GM21526 (cell line): ENCODE data around the gene HBD.

Source experiments
- ATAC-seq: cut with Tn5 transposase; IDR thresholded peaks from one replicate; pipeline ENCODE4 v1.9.1; 2021; ENCODE audit warnings: moderate library complexity; ENCODE audit not compliant: unreplicated experiment, low FRiP score

Gene HBD

GRCh38 chr11:5235364-5236095, 1.2 kb upstream of the HBD start:
- ATAC-seq: no peak

- no peak for ATAC-seq
Measured at GRCh38 chr11:5233307-5233706, 976 bp downstream of the HBD start.

GRCh38 chr11:5232821-5233220, 1.5 kb downstream of the HBD start:
- ATAC-seq: no peak

DNA sequence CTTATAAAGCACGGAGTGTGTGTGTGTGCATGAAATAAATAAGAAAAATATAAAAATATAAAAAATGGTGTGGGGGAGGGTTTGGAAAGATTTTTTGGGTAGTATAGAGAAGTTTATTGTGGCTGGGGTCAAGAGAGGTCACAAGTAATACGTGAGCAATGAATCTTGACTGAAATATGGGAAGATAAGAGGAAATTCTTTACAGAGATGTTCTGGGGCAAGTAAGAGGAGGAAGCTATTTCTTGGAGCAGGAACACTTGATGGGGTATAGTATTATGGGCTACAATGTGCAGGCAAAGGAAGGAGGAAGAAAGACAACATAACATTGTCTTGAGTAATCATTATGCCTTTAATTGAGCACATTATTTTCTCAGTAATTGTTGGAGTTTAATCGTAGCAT, 2.1 kb downstream of the HBD start:
- ATAC-seq: no peak

DNA sequence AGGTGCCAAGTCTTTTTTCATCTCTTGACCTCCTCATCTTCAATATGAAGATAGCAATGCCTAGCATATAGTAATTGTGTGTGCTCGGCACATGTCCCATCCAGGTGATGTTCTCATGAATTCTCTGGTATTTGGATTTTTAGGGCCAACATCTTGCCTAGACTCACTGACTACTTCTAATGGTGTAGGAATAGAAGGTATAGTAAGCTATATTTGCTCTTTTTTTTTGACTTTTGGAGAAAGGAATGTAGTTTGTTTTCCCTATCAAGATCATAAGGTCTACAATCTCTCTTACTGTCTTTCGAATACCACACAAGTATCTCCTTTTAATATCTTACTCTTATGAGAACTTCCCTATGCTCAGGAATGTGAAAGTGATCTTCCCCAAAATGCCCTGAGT, 3.2 kb downstream of the HBD start:
- ATAC-seq: no peak

DNA sequence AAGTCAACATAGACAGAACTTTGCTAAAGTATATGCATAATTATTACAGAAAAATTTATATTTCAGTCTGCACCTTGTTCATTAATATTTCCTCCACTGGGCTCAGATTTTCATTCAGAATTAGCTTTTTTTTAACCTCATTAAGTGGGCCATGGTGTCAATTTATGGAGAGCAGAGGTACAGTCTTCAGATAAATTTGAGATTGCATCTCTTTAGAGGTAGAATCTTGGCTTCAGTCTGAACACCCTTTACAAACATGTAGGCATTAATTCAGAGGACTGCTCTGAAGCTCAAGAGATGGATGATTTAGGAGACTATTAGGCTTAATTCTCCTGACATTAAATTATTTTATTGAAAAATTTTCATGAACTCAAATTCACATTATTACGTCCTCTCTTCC, 4.0 kb downstream of the HBD start:
- ATAC-seq: no peak

DNA sequence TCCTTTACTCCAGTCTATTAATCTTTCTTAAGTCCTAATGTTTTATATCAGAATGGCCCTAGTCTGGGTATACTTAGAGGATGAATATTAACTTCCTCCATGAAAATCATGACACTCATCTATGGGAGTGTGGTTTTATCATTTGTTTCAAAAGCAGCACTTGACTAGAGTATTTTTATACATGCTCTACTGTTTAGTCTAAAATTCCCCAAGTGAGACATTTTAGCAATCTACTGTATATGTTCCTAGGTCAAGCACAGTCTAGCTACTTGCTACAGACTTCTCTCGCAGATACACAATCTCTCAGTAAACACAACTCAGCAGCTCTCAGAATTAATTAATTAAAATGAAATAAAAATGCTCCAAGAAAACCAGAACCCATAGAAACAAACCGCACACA, 4.5 kb downstream of the HBD start:
- ATAC-seq: no peak

DNA sequence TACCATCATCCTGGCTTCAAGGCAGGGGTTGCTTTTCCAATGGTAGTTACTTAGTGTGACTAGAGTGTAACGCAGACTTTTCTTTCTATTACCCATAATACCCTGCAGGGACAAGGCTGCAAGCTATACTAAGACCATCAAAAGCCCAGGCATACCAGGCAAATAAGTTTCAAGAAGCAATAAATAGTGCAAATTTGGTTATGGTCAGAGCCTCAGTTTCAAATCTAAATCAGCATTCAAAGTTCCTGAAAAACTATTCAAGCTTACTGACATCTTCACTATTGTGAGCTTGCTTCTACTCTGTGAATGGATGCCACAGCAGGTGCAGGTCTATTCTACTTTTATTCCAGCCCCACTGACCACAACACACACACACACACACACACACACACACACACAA, 4.9 kb downstream of the HBD start:
- no peak for ATAC-seq

DNA sequence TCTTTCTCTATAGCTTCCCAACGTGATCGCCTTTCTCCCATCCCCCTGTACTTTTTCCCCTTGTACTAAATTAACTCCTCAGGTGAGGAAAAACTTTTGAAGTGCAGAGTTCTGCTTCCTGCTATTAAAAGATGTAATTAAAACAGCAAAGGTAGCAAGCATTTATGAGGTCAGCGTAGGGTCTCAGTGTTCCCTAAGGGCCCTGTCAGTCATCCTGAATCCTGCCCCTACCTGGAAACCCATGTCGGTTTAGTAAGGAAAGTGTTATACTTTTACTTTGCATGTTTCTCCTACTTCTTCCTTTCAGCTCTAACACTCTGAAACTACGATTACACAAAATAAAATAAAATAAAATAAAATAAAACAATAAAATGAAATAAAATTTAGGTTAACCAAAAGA, 6.2 kb downstream of the HBD start:
- no peak for ATAC-seq

DNA sequence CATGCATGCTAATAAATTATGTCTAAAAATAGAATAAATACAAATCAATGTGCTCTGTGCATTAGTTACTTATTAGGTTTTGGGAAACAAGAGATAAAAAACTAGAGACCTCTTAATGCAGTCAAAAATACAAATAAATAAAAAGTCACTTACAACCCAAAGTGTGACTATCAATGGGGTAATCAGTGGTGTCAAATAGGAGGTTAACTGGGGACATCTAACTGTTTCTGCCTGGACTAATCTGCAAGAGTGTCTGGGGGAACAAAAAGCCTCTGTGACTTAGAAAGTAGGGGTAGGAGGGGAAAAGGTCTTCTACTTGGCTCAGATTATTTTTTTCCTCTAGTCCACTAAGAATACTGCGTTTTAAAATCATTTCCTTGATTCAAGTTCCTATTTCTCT, 6.6 kb downstream of the HBD start:
- no peak for ATAC-seq

DNA sequence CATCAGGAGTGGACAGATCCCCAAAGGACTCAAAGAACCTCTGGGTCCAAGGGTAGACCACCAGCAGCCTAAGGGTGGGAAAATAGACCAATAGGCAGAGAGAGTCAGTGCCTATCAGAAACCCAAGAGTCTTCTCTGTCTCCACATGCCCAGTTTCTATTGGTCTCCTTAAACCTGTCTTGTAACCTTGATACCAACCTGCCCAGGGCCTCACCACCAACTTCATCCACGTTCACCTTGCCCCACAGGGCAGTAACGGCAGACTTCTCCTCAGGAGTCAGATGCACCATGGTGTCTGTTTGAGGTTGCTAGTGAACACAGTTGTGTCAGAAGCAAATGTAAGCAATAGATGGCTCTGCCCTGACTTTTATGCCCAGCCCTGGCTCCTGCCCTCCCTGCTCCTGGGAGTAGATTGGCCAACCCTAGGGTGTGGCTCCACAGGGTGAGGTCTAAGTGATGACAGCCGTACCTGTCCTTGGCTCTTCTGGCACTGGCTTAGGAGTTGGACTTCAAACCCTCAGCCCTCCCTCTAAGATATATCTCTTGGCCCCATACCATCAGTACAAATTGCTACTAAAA, 7.5 kb downstream of the HBD start, which contains the start of gene HBB:
HBB (minus strand) TSS at position 340 of the 579 bp plus-strand sequence; CDS start at position 290, 50 bp downstream.
- ATAC-seq: no peak

- ATAC-seq: no peak
Measured at GRCh38 chr11:5225480-5225871, 8.8 kb downstream of the HBD start.

DNA sequence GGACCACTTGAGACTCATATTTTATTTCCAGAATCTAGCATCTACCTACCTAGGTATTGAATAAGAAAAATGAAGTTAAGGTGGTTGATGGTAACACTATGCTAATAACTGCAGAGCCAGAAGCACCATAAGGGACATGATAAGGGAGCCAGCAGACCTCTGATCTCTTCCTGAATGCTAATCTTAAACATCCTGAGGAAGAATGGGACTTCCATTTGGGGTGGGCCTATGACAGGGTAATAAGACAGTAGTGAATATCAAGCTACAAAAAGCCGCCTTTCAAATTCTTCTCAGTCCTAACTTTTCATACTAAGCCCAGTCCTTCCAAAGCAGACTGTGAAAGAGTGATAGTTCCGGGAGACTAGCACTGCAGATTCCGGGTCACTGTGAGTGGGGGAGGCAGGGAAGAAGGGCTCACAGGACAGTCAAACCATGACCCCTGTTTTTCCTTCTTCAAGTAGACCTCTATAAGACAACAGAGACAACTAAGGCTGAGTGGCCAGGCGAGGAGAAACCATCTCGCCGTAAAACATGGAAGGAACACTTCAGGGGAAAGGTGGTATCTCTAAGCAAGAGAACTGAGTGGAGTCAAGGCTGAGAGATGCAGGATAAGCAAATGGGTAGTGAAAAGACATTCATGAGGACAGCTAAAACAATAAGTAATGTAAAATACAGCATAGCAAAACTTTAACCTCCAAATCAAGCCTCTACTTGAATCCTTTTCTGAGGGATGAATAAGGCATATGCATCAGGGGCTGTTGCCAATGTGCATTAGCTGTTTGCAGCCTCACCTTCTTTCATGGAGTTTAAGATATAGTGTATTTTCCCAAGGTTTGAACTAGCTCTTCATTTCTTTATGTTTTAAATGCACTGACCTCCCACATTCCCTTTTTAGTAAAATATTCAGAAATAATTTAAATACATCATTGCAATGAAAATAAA, 9.5 kb downstream of the HBD start:
- no peak for ATAC-seq

GRCh38 chr11:5223686-5224085, 10.6 kb downstream of the HBD start:
- no peak for ATAC-seq

DNA sequence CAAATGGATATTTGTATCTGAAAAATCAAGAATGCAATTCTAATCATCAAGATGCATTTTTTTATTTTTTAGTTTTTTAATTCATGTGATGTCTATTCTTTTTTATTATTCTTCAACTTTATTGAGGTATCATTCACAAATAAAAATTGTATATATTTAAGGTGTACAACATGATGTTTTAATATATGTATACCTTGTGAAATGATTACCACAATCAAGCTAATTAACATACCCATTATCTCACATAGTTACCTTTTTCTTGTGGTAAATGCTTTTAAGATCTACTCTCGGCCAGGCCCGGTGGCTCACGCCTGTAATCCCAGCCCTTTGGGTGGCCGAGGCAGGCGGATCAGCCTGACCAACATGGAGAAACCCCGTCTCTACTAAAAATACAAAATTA, 11.1 kb downstream of the HBD start:
- ATAC-seq: no peak

DNA sequence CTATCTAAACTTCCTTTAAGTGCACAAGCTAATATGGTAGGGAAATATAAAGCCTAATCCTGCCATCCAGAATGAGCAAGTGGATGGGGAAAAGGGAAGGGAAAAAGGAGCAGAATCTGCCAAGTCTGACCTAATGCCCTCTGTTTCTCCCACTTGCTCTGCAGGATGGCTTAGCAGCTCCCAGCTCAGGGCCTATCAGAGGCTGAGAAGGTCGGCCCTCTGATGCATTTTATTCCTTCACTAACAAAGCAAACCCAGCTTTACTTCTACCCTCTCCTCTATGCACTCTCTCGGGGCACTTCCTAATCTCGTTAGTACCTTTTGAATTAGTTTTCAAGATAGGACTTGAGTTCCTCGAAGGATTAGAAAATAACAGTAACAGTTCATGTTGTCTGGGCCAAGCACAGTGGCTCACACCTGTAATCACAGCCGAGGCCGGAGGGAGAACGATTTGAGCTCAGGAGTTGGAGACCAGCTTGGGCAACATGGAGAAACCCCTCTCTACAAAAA, 23.9 kb downstream of the HBD start:
- ATAC-seq: no peak

DNA sequence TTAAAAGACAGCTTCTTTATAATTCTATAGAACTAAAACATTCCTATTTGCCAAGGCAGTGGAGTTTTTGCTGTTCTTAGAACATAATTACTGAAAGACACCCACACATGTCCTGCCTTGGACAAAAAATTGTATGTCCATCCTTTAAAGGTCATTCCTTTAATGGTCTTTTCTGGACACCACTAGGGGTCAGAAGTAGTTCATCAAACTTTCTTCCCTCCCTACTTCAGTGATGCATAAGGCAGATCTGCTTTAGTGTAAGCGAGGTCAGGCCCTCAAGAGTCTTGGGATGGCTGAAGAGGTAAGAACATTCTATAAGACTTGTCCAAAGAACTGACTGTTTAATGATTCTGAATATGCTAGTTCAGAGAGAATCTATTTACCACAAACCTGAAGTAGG, 29.5 kb downstream of the HBD start:
- no peak for ATAC-seq

- no peak for ATAC-seq
Measured at GRCh38 chr11:5203366-5203765, 30.9 kb downstream of the HBD start.

GRCh38 chr11:5200582-5200981, 33.7 kb downstream of the HBD start, which contains the start of gene OR51V1:
Gene OR51V1 (minus strand): TSS chr11:5200682. CDS start chr11:5200682, 0 bp downstream.
- ATAC-seq: no peak

DNA sequence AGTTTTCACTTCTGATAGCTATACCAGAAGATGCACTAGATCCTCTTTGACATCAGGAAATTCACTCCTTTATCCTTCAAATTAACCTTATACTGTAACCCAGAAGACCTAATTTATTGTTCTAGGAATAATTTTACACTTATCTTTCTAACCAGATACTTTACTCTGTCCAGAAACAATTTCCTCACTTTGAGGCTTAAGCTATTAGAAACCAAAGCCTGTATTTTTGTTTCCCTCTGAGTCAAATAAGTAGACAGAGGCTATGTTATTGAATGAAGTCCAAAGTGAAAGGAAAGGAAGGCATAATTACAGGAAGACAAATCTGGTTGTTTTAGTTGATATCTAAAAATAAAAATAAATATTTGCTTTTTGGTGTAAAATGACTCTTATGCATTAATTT, 36.0 kb downstream of the HBD start:
- no peak for ATAC-seq

DNA sequence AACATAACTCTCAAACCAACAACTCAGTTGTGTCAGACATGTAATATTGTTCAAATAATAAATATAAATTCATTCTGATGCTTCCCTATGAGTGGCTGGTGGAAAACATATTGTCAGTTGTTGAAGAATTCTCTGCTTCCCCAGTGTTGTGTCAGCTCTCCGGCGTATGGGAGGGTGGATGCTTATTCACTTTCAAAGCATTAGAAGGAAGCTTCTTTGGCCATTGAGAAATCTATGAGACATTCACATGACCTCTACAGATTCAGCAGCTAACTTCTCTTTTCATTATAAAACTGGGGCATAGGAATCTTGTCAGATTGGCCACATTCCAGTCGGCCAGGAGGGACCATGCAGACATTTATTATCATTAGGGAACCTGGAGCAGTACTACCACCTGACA, 36.7 kb downstream of the HBD start:
- no peak for ATAC-seq
